Activated T-helper 1 cell treated with anti-CD3 and anti-CD28 coated beads, Interleukin-2, amount 50 U/mL, for 16 hours (primary cell): ENCODE measurements around the gene ST3GAL5.

ENCODE experiments used
- DNase-seq, 2 donors: peaks; one replicate each; pipeline ENCODE4 v3.0.0-alpha.2; 2020; ENCODE audit warnings: low read depth in 1 of 2, low spot score in 1 of 2

ST3GAL5 gene

GRCh38 chr2:85811180-85812093, 77.4 kb downstream of the ST3GAL5 start:
- DNase-seq, result no peak

GRCh38 chr2:85810371-85811179, 78.2 kb downstream of the ST3GAL5 start:
- no peak for DNase-seq

DNA sequence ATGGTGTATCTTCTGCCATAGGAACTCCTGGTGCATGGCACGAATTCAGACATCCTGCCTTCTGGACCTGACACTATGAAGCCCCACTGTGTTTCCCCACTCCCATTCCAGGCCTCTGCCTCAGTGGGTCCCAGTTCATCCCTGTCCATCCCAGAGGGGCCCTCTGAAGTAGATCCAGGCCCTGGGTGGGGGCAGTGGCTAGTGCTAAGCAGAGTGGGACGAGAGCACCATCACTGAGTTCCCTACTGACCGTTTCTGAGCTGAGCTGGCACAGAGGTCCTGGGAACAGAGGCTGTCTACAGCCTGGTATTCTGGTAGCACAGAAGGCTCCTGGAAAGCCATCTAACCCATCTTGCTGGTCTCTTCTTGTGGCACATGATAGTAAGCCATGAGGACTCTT, 81.0 kb downstream of the ST3GAL5 start:
- no peak for DNase-seq

GRCh38 chr2:85806358-85807118, 82.3 kb downstream of the ST3GAL5 start:
- DNase-seq, result no peak

GRCh38 chr2:85804583-85804982, 84.2 kb downstream of the ST3GAL5 start:
- no peak for DNase-seq

DNA sequence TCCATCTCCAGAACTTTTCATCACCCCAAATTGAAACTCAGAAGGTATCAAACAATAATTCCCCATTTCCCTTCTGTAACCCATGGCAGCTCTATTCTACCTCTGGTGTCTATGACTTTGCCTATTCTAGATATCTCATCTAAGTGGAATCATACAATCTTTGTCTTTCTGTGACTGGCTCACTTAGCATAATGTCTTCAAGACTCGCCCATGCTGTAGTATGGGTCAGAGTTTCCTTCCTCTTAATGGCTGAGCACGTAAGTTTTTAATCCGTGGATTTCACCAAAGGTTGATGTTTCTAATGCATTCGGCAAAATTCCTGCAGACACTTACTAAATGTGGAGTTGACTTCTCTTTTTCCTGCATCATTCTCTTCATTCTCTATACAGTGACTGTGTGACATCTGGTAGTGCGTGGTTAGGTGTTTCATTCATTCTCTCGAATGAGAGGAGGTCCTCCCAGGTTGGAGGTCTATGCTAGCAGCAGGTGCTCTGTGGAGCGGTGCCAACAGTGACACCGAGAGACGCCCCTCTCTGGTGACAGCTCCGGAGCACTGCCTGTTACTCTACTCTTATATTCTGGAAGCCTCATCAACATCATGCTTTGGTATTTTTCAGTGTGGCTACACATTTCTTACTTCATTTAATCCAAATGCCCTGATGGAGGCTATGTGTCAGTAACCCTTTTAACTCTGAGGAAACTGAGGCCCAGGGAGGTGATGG, 84.9 kb downstream of the ST3GAL5 start:
- DNase-seq, result no peak

- DNase-seq, result no peak
Measured at GRCh38 chr2:85802354-85803103, 86.3 kb downstream of the ST3GAL5 start.

GRCh38 chr2:85801871-85802270, 86.9 kb downstream of the ST3GAL5 start:
- no peak for DNase-seq

GRCh38 chr2:85800586-85800985, 88.2 kb downstream of the ST3GAL5 start:
- DNase-seq, result no peak

GRCh38 chr2:85799215-85799956, 89.4 kb downstream of the ST3GAL5 start:
- DNase-seq, result no peak

DNA sequence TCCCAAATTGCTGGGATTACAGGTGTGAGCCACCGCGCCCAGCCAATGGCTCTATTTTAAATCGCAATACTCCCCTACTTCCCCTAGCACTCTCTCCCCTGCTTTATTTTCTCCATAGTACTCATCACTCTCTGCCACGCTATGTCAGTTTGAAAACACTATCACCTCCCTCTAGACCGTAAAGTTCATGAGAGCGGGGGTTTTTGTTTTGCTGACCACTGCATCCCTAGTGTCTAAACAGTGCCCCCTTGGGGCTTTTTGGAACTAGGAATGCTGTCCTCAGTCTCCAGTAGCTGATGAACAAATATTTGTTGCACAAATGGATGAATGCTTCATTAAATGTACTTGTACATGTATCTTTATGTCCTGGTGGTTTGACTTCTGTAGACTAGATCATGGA, 90.9 kb downstream of the ST3GAL5 start:
- DNase-seq, result no peak

- no peak for DNase-seq
Measured at GRCh38 chr2:85797263-85797660, 91.5 kb downstream of the ST3GAL5 start.

DNA sequence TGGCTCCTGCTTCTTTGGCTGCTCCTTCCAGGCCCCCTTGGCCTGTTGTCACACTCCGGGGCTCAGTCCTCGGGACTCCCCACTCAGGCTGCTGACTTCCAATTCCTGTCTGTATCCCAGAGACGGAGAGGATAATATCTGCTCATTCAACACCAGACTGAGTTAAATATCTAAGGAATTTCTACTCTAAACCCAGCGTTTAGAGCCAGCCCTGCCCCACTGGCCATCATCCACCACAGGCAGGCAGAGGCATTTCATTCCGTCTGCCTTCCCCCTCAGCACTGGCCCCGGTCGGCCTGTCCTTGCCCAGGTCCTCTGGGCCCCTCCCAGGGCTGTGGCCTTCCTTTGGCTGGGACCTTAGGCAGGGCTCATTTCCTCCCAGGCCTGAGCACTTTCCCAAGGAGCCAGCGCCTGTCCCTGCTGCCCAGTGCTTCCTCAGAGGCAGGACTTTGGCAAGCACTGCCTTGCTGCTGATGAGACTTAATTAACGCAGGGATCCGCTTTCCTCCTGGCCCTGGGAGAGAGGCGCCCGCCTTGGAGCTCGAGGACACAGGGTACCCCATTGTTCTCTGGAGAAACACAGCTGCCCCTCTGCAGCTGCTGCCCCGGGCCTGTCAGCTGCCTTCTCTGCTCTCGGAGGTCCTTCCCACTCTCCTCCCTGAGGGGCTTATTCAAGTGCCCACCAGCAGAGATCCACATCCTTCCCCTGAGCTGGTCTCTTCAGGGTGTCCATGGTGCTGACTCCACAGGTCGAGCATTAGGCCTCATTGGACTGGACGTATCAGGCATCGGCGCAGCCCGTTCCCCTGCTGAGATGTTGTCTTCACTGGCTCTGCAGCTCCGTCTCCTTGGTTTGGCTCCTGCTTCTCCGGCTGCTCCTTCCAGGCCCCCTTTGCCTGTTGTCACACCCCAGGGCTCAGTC, 92.2 kb downstream of the ST3GAL5 start:
- no peak for DNase-seq

DNA sequence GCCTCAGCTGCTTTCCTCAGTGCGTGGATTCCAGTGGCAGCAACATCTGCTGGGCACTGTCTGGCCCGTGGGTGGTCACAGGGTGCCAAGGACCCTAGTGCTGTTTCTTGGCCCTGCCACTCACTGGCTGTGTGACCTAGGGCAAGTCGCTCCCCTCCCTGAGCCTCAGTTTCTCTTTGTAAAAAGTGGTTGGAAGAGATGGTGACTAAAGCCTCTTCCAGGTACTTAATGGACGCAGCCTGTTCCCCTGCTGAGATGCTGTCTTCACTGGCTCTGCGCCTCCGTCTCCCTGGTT, 92.8 kb downstream of the ST3GAL5 start:
- no peak for DNase-seq

DNA sequence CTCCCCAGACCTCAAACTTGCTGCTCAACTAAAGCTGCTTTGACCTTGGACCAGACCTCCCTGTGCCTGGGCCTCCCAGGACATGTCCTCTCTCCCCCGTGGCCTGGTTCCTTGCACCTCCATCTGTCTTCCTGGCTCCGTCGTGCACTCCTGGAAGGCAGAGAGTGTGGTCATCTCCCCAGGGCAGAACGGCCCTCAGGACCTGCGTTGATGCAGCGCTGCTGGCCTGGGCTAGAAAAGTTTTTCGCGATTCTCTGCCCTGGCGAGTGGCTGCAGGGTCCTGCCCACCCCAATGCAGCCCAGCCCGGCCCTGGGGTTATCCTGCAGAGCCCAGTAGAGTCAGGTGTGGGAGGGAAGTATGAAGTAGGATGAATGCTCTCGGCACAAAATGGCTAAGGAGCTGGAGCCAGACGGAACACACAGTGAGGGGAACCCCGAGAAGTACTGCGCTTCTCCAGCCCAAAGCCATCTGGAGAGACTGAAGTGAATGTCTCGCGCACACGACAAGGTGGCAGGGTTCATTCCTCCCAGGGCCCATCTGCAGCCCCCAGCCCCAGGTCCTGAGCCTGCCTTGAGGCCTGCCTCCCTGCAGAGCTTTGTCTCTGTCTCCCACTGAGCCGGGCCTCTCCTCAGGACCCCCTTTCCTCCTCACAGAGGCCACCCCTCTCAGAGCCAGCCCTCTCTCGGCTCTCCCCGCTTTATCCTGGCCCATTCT, 93.3 kb downstream of the ST3GAL5 start:
- DNase-seq, result no peak

- DNase-seq, result no peak
Measured at GRCh38 chr2:85794491-85795121, 94.2 kb downstream of the ST3GAL5 start.

GRCh38 chr2:85794038-85794441, 94.8 kb downstream of the ST3GAL5 start:
- no peak for DNase-seq
